HG02981 (cell line): ENCODE results near the gene RABGAP1L.
A peak's percentile ranks its signal among the peaks of the same experiment; 100 is the strongest.

Experiments used
- ATAC-seq: cut with Tn5 transposase; IDR thresholded peaks from one replicate; pipeline ENCODE4 v1.9.1; 2021; ENCODE audit warnings: mild to moderate bottlenecking, moderate library complexity; ENCODE audit not compliant: unreplicated experiment

RABGAP1L gene

GRCh38 chr1:174971466-174971865 is 812.1 kb downstream of the RABGAP1L start:
- no peak for ATAC-seq

- no peak for ATAC-seq
These were observed 812.6 kb downstream of the RABGAP1L start for GRCh38 chr1:174971902-174972301.

- no peak for ATAC-seq
These were observed 815.4 kb downstream of the RABGAP1L start for GRCh38 chr1:174974711-174975119.

GRCh38 chr1:174975764-174976163 is 816.4 kb downstream of the RABGAP1L start:
- ATAC-seq = no peak

GRCh38 chr1:174976436-174977108 is 817.3 kb downstream of the RABGAP1L start:
- no peak for ATAC-seq

- no peak for ATAC-seq
These were observed 823.8 kb downstream of the RABGAP1L start for GRCh38 chr1:174982971-174983689.

- no peak for ATAC-seq
These were observed 825.6 kb downstream of the RABGAP1L start for GRCh38 chr1:174984952-174985351.

- ATAC-seq = no peak
These were observed 829.2 kb downstream of the RABGAP1L start for GRCh38 chr1:174988539-174988938.

- ATAC-seq = no peak
These were observed 829.7 kb downstream of the RABGAP1L start for GRCh38 chr1:174988986-174989385.

GRCh38 chr1:174989536-174990220 is 830.4 kb downstream of the RABGAP1L start:
- ATAC-seq = no peak

- ATAC-seq = peak; percentile 53
These were observed 831.2 kb downstream of the RABGAP1L start for GRCh38 chr1:174990382-174990999.

- no peak for ATAC-seq
These were observed 832.2 kb downstream of the RABGAP1L start for GRCh38 chr1:174991473-174991872.

- no peak for ATAC-seq
These were observed 835.8 kb downstream of the RABGAP1L start for GRCh38 chr1:174995121-174995520.

GRCh38 chr1:174995916-174996315 is 836.6 kb downstream of the RABGAP1L start:
- ATAC-seq = no peak

GRCh38 chr1:174996476-174996875 is 837.2 kb downstream of the RABGAP1L start:
- no peak for ATAC-seq

GRCh38 chr1:174997041-174997440 is 837.7 kb downstream of the RABGAP1L start:
- ATAC-seq = no peak

- ATAC-seq = no peak
These were observed 839.4 kb downstream of the RABGAP1L start for GRCh38 chr1:174998569-174999215.

- ATAC-seq = peak; percentile 76
These were observed 840.1 kb downstream of the RABGAP1L start for GRCh38 chr1:174999216-174999935.

GRCh38 chr1:174999936-175000696 is 840.8 kb downstream of the RABGAP1L start, which contains the start of gene CACYBP:
Gene CACYBP (plus strand): TSS chr1:174999947. CDS start chr1:175000181, 234 bp downstream.
- no peak for ATAC-seq
